Measurements from ENCODE around the gene ATP6V0C.
"Not testable (repeated sequence)": the region's sequence is repeated elsewhere in the genome, so short reads cannot be mapped to it uniquely, and the experiment has no call there.

DNA sequence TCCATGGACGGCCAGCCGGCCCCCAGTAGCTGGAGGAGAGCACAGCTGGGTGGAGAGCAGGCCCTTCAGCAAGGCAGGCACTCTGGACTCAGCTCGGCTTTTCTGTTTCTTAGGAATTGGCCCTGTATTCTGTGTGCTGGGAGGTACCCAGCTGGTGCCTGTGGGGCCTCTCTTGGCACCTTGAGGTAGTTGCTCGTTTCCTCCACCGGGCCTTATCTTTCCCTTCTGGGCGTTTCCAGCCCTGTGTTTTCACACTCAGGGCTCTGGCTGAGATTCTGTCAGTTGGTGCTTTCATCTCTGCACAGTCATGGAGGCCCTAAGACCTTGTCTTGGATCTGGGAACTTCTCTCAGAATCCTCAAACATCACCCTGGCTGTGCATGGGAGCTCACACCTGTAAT is 53.8 kb downstream of the ATP6V0C start:
- TF ChIP-seq, protein P1, sequence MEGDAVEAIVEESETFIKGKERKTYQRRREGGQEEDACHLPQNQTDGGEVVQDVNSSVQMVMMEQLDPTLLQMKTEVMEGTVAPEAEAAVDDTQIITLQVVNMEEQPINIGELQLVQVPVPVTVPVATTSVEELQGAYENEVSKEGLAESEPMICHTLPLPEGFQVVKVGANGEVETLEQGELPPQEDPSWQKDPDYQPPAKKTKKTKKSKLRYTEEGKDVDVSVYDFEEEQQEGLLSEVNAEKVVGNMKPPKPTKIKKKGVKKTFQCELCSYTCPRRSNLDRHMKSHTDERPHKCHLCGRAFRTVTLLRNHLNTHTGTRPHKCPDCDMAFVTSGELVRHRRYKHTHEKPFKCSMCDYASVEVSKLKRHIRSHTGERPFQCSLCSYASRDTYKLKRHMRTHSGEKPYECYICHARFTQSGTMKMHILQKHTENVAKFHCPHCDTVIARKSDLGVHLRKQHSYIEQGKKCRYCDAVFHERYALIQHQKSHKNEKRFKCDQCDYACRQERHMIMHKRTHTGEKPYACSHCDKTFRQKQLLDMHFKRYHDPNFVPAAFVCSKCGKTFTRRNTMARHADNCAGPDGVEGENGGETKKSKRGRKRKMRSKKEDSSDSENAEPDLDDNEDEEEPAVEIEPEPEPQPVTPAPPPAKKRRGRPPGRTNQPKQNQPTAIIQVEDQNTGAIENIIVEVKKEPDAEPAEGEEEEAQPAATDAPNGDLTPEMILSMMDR (IDR thresholded peaks at IDR 0.05; ENCODE audit: low read length): not testable (repeated sequence)
- not testable (repeated sequence) for TF ChIP-seq EZH2 (IDR thresholded peaks at IDR 0.05; ENCODE audit: borderline replicate concordance, low read length)

Measured in OCI-LY1 (cell line).